Astrocyte (in vitro differentiated cells and primary cell): ENCODE data around the gene CENPX.

ENCODE experiments used
- EZH2 ChIP-seq: IDR thresholded peaks from 2 replicates; pipeline ENCODE4 v1.6.1; 2012; ENCODE audit warnings: mild to moderate bottlenecking, low read length, inconsistent platforms; ENCODE audit not compliant: insufficient read depth
- TF ChIP-seq, protein P1 (sequence below): IDR thresholded peaks from 2 replicates; pipeline ENCODE4 v1.5.1; 2011; ENCODE audit warnings: low read depth, mild to moderate bottlenecking, inconsistent platforms, low read length, moderate library complexity; ENCODE audit not compliant: insufficient read depth

GRCh38 chr17:82016061-82016874 is 6.4 kb downstream of the CENPX start:
- no peak for TF ChIP-seq EZH2
- TF ChIP-seq, protein P1, sequence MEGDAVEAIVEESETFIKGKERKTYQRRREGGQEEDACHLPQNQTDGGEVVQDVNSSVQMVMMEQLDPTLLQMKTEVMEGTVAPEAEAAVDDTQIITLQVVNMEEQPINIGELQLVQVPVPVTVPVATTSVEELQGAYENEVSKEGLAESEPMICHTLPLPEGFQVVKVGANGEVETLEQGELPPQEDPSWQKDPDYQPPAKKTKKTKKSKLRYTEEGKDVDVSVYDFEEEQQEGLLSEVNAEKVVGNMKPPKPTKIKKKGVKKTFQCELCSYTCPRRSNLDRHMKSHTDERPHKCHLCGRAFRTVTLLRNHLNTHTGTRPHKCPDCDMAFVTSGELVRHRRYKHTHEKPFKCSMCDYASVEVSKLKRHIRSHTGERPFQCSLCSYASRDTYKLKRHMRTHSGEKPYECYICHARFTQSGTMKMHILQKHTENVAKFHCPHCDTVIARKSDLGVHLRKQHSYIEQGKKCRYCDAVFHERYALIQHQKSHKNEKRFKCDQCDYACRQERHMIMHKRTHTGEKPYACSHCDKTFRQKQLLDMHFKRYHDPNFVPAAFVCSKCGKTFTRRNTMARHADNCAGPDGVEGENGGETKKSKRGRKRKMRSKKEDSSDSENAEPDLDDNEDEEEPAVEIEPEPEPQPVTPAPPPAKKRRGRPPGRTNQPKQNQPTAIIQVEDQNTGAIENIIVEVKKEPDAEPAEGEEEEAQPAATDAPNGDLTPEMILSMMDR = no peak
